Muscle of leg (tissue), 11 donors: ENCODE measurements around the gene C5AR2. TPM values are rescaled to one million over a fixed set of nuclear protein-coding genes. Genes with fewer than 3 reads are reported as not detected.
"Not testable (repeated sequence)": the region's sequence is repeated elsewhere in the genome, so short reads cannot be mapped to it uniquely, and the experiment has no call there.

Experiments
- DNase-seq: peaks from one replicate; pipeline ENCODE4 v3.0.0; 2013
- H3K27ac ChIP-seq: one replicate; pipeline ENCODE4 v1.5.1; 2013; ENCODE audit warnings: mild to moderate bottlenecking, low read length, control low read depth
- H3K27me3 ChIP-seq: one replicate; pipeline ENCODE4 v1.6.1; 2013; ENCODE audit warnings: low read length; ENCODE audit not compliant: control insufficient read depth, insufficient read depth
- H3K36me3 ChIP-seq: one replicate; pipeline ENCODE4 v1.6.1; 2013; ENCODE audit warnings: low read length; ENCODE audit not compliant: control insufficient read depth, insufficient read depth
- H3K4me1 ChIP-seq: one replicate; pipeline ENCODE4 v1.6.1; 2013; ENCODE audit warnings: low read length; ENCODE audit not compliant: control insufficient read depth, insufficient read depth
- H3K4me3 ChIP-seq: one replicate; pipeline ENCODE4 v1.5.1; 2013; ENCODE audit warnings: low read length, control low read depth
- H3K9me3 ChIP-seq: replicated peaks from 2 replicates; pipeline ENCODE4 v1.6.1; 2013; ENCODE audit warnings: low read depth, low read length; ENCODE audit not compliant: control insufficient read depth
- WGBS: methylation state at CpG from one replicate; pipeline ENCODE4 v1.1.5; 2013; ENCODE audit warnings: missing lambda C conversion rate; ENCODE audit not compliant: insufficient coverage; 5-methylcytosine and 5-hydroxymethylcytosine counted together
- polyA plus RNA-seq, 8 donors: library from polyadenylated mRNA; unstranded; fragments of 120-200 nt; gene quantifications; one replicate each; pipeline versions ENCODE4 v1.2.1 to v1.2.3, GENCODE V29; 2013; ENCODE audit warnings: inconsistent platforms in 1 of 8, low replicate concordance in 1 of 8; ENCODE audit not compliant: insufficient read length in 8 of 8, insufficient read depth in 1 of 8
- total RNA-seq: library from RNA; stranded (reverse); fragments of 120-200 nt; gene quantifications from one replicate; pipeline ENCODE4 v1.2.4, GENCODE V29; 2013

Gene C5AR2
- total and polyA plus RNA-seq, 9 donors, result 0.21 to 0.68 (median 0.40) TPM

- no peaks in the 10 kb centered on the region for H3K27me3 ChIP-seq
- 44% methylated on average over 5 of the region's 8 CpGs for WGBS
- no peak overlapping the region for H3K4me3 ChIP-seq
- H3K27ac ChIP-seq, result no peak overlapping the region
- no peaks in the 10 kb centered on the region for H3K9me3 ChIP-seq
- no peaks in the 10 kb centered on the region for H3K4me1 ChIP-seq
- no peaks in the 10 kb centered on the region for H3K36me3 ChIP-seq
- DNase-seq, result no peak
Measured at GRCh38 chr19:47323409-47323808, 8.6 kb upstream of the C5AR2 start.

GRCh38 chr19:47323872-47324271, 8.1 kb upstream of the C5AR2 start:
- Histone ChIP-seq H3K27me3 (no peaks in the 10 kb centered on the region), H3K4me1 (no peaks in the 10 kb centered on the region), H3K27ac (peak overlapping the region; percentile 29), H3K9me3 (no peaks in the 10 kb centered on the region), H3K36me3 (no peaks in the 10 kb centered on the region), H3K4me3 (no peak overlapping the region)
- WGBS, result 77% methylated on average over 12 of the region's 12 CpGs
- no peak for DNase-seq

GRCh38 chr19:47324502-47324901, 7.5 kb upstream of the C5AR2 start:
- Histone ChIP-seq H3K36me3 (no peaks in the 10 kb centered on the region), H3K9me3 (no peaks in the 10 kb centered on the region), H3K4me1 (no peaks in the 10 kb centered on the region), H3K27me3 (no peaks in the 10 kb centered on the region), H3K4me3 (no peak overlapping the region), H3K27ac (peak overlapping the region; percentile 29)
- WGBS, result 4% methylated on average over 3 of the region's 9 CpGs
- DNase-seq, result peak; percentile 77

GRCh38 chr19:47330466-47330869, 1.5 kb upstream of the C5AR2 start:
- no peaks in the 10 kb centered on the region for H3K9me3 ChIP-seq
- WGBS, result 67% methylated on average over 3 of the region's 9 CpGs
- no peaks in the 10 kb centered on the region for H3K36me3 ChIP-seq
- peak overlapping the region; percentile 89 for H3K27ac ChIP-seq
- DNase-seq, result peak; percentile 74
- peaks cover 2% of the 10 kb centered on the region for H3K27me3 ChIP-seq
- H3K4me1 ChIP-seq, result no peaks in the 10 kb centered on the region
- no peak overlapping the region for H3K4me3 ChIP-seq

DNA sequence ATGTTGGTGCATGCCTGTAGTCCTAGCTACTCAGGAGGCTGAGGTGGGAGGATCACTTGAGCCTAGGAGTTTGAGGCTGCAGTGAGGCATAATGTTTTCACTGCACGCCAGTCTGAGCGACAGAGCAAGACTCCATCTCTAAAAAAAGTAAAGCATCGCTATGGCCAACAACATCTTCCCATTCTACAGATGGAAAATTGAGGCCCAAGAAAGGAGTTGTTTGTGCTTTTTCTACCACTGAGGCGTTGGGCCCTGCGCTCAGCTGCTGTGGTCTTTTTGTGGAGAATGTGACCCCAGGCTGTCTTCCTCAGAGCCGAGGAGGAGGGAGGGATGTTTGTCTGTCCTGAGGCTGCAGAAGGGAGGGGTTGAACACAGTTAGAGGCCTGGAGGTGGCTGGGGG, 485 bp upstream of the C5AR2 start:
- WGBS, result no CpG with 5 or more reads among the region's 6 CpGs
- no peaks in the 10 kb centered on the region for H3K9me3 ChIP-seq
- no peak for DNase-seq
- no peaks in the 10 kb centered on the region for H3K4me1 ChIP-seq
- H3K4me3 ChIP-seq, result no peak overlapping the region
- peak overlapping the region; percentile 7 for H3K27ac ChIP-seq
- no peaks in the 10 kb centered on the region for H3K36me3 ChIP-seq
- H3K27me3 ChIP-seq, result peaks cover 2% of the 10 kb centered on the region

DNA sequence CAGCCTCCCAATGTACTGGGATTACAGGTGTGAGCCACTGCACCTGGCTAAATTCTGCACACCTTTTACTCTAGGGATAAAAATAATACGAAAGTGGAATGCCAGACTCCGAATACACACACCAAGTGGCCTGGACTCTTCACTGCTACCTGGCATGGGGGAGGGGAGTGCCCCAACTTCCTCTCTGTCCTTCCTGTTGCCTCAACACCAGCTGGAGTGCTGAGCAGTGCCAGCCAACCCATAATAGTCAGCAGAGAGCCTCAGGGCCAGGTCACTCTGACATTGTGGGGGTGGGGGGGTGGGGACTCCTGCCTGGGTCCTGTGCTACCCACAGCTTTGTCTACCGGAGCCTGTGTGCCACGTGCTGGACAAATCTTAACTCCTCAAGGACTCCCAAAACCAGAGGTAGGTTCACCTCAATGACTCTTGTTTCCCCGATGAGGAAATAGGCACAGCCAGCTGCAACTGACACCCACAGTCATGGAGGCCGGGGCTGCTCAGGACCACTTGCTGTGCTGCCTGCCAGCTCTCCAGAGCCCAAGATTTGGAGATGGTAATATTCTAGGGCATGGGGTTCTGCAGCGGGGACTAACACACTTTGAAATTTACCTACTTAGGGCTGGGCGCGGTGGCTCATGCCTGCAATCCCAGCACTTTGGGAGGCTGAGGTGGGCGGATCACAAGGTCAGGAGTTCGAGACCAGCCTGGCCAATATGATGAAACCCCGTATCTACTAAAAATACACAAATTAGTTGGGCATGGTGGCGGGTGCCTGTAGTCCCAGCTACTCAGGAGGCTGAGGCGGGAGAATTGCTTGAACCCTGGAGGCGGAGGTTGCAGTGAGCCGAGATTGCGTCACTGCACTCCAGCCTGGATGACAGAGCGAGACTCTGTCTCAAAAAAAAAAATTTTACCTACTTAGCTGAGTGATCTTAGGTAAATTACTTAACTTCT, 5.1 kb downstream of the C5AR2 start:
- peak; percentile 68 for DNase-seq
- H3K4me3 ChIP-seq, H3K4me1 ChIP-seq, H3K27me3 ChIP-seq, H3K9me3 ChIP-seq, H3K36me3 ChIP-seq, H3K27ac ChIP-seq: not testable (repeated sequence)
- WGBS, result 79% methylated on average over 5 of the region's 18 CpGs

GRCh38 chr19:47339196-47339880, 7.4 kb downstream of the C5AR2 start:
- H3K27ac ChIP-seq, result no peak overlapping the region
- no peaks in the 10 kb centered on the region for H3K27me3 ChIP-seq
- no peaks in the 10 kb centered on the region for H3K4me1 ChIP-seq
- H3K36me3 ChIP-seq, result no peaks in the 10 kb centered on the region
- no peaks in the 10 kb centered on the region for H3K9me3 ChIP-seq
- DNase-seq, result no peak
- H3K4me3 ChIP-seq, result no peak overlapping the region
- 87% methylated on average over 5 of the region's 10 CpGs for WGBS

DNA sequence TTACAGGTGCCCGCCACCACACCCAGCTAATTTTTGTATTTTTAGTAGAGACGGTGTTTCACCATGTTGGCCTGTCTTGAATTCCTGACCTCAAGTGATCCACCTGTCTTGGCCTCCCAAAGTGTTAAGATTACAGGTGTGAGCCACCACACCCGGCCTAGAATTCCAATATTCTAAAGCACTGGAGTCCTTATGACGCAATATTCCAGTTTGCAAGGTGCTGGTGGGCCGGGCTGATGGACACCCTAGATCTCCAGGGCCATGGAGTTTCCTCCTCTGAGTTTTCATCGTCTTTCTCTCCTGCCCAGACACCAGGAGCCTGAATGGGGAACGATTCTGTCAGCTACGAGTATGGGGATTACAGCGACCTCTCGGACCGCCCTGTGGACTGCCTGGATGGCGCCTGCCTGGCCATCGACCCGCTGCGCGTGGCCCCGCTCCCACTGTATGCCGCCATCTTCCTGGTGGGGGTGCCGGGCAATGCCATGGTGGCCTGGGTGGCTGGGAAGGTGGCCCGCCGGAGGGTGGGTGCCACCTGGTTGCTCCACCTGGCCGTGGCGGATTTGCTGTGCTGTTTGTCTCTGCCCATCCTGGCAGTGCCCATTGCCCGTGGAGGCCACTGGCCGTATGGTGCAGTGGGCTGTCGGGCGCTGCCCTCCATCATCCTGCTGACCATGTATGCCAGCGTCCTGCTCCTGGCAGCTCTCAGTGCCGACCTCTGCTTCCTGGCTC, 8.7 kb downstream of the C5AR2 start:
- no peak overlapping the region for H3K4me3 ChIP-seq
- no peaks in the 10 kb centered on the region for H3K4me1 ChIP-seq
- H3K27ac ChIP-seq, result no peak overlapping the region
- H3K27me3 ChIP-seq, result no peaks in the 10 kb centered on the region
- no peaks in the 10 kb centered on the region for H3K9me3 ChIP-seq
- no peaks in the 10 kb centered on the region for H3K36me3 ChIP-seq
- 91% methylated on average over 19 of the region's 29 CpGs for WGBS
- no peak for DNase-seq

GRCh38 chr19:47341734-47342133, 9.8 kb downstream of the C5AR2 start:
- 79% methylated on average over 2 of the region's 4 CpGs for WGBS
- Histone ChIP-seq H3K27ac (no peak overlapping the region), H3K4me3 (no peak overlapping the region), H3K9me3 (no peaks in the 10 kb centered on the region), H3K36me3 (no peaks in the 10 kb centered on the region), H3K27me3 (no peaks in the 10 kb centered on the region), H3K4me1 (no peaks in the 10 kb centered on the region)
- DNase-seq, result no peak
